ENCODE results near the gene SH2D3C.
A peak's percentile ranks its signal among the peaks of the same experiment; 100 is the strongest.

Gene SH2D3C

DNA sequence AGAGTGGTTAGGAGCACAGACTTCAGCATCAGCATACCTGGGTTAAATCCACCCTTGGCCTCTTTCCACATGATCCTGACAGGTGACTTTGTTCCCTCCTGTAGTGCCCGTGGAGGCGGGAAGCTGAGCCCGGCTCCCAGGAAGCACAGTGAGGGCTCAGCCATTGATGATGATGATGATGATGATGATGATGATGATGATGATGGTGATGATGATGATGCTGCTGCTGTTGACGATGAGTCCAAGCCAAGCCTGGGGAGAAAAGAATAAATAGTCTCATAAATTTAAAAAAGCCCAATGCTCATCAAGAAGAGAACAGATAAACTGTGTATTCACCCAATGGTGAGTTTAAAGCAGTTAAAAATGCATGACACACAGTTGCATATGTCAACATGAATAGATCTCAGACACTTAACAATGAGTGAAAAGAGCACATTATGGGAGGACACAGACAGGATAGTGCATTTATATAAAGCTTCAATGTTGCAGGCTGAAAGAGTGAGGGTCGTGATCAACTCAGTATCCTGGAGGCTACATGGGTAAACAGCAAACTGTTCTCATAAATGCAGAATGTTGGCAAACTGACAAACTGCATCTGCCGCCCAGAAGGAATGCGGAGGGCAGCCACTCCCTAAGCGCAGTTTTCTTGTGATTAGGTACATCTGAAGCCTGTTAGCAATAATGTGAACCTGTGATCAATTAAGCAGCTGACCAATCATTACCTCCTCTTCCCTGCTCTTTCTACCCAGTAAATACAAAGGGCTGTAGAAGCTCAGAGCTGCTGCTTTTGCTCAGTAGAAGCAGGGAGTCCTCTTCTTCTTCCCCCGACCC, 83.4 kb downstream of the SH2D3C start:
- DNase-seq (ENCODE audit: low read depth) = peak; percentile 20

DNA sequence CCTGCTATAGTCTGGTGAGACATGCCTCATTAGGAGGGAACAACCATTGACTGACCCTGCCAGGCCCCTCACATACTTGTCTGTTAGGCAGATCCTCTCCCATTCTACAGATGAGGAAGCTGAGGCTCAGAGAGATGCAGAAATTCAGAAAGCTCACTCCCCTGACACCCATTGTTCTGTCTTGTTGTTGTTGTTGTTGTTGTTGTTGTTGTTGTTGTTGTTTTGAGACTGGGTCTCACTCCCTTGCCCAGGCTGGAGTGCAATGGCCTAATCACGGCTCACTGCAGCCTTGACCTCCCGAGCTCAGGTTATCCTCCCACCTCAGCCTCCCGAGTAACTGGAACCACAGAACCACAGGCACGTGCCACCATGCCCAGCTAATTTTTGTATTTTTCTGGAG, 84.8 kb downstream of the SH2D3C start:
- no peak for DNase-seq (ENCODE audit: low read depth)

- no peak for DNase-seq (ENCODE audit: low read depth)
Measured at GRCh38 chr9:127693143-127693542, 85.3 kb downstream of the SH2D3C start.

GRCh38 chr9:127692071-127692470, 86.4 kb downstream of the SH2D3C start:
- DNase-seq (ENCODE audit: low read depth) = no peak

DNA sequence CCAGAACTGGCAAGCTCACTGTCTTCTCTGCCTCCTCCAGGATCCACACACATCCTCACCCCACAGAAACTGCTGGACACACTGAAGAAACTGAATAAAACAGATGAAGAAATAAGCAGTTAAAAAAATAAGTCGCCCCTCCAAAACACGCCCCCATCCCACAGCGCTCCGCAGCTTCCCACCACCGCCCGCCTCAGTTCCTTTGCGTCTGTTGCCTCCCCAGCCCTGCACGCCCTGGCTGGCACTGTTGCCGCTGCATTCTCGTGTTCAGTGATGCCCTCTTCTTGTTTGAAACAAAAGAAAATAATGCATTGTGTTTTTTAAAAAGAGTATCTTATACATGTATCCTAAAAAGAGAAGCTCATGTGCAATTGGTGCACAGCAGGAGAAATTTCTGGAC, 87.7 kb downstream of the SH2D3C start:
- no peak for DNase-seq (ENCODE audit: low read depth)

DNA sequence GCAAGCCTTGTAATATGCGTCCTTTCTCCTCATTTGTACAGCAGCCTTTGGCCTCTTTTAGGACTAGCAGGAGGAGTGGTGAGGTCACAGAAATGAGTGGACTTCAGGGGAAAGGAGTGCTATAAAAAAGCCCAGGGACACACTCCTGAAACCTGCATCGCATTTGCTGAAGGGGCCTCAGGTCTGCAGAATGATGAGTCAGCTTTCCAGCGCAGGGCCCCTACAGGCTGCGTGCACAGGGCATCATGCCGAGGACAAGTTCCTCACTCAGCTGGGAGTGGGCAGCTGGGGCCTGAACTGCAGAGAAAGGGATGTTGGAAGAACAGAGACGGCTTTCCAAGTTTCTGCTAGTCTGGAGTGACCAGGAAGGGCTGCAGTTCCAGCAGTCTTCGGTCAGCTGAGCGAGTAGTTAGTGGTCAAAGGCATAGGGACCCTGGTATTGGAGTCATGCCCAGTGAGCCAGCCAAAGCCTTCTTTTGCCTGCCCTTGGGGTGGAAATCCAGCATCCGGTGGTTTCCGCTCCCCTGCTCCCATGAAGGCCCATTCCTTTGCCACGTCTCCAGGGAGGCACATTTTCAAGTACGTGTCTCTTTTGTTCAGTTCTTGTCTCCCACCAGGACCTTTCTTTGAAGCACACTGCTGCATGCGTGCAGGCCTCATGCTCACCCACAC, 89.0 kb downstream of the SH2D3C start:
- no peak for DNase-seq (ENCODE audit: low read depth)

Data from HS-5 (cell line).